Activated CD4-positive, alpha-beta memory T cell treated with anti-CD3 and anti-CD28 coated beads for 36 hours (primary cell): ENCODE measurements around the gene HPCAL1. TPM values are rescaled to one million over a fixed set of nuclear protein-coding genes. Genes with fewer than 3 reads are reported as not detected.

Experiments used
- CTCF ChIA-PET: fragments of 350-600 bp; sonication (Branson Sonifier 250); formaldehyde crosslinking; loops from one replicate; lab custom pipeline; 2021; ENCODE audit warnings: antibody characterized with exemption, inconsistent platforms; lab: Charles Lee
- POLR2A ChIA-PET: fragments of 350-600 bp; sonication (Branson Sonifier 250); formaldehyde crosslinking; loops from one replicate; lab custom pipeline; 2021; ENCODE audit warnings: antibody characterized with exemption; lab: Charles Lee
- DNase-seq: peaks from one replicate; pipeline ENCODE4 v3.0.0-alpha.2; 2020
- H3K27ac Mint-ChIP-seq: one replicate; pipeline ENCODE4 v1.8.0; 2021; ENCODE audit warnings: mixed read lengths
- H3K27me3 Mint-ChIP-seq: one replicate; pipeline ENCODE4 v1.8.0; 2021; ENCODE audit warnings: mixed read lengths
- H3K36me3 Mint-ChIP-seq: one replicate; pipeline ENCODE4 v1.8.0; 2021; ENCODE audit warnings: mixed read lengths
- H3K4me1 Mint-ChIP-seq: one replicate; pipeline ENCODE4 v1.8.0; 2021; ENCODE audit warnings: low read depth, mixed read lengths
- H3K4me3 Mint-ChIP-seq: one replicate; pipeline ENCODE4 v1.8.0; 2021; ENCODE audit warnings: mild to moderate bottlenecking, mixed read lengths
- H3K9me3 Mint-ChIP-seq: one replicate; pipeline ENCODE4 v1.8.0; 2021; ENCODE audit warnings: mixed read lengths
- intact Hi-C: fragments of 100-400 bp; cut with micrococcal nuclease; formaldehyde crosslinking; loops from one replicate; pipeline ENCODE4 v1.15.1; 2023
- total RNA-seq, 2 experiments: library from RNA; stranded (reverse); gene quantifications; one replicate each; pipeline ENCODE4 v1.2.3, GENCODE V29; 2021

The HPCAL1 gene
- total RNA-seq, 2 experiments from 2014 or later, result 82.2 to 82.6 TPM

DNA sequence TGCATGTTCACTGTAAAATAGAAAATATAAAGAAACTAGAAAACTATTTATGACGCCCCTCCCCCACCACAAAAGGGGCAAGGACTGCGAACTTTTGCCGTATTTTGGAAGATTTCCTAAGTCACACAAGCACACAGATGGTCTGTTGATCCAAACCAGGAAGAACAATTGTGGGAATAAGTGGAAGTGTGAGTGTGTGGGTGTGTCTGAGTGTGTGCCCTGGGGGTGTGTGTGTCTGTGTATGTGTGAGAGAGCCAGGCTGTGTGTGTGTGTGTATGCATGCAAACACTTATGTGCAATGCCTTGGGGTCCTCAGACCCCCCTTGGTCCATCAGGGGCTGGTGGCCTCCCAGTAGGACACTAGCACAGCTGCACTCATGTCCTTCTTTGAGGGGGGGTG, 43.1 kb downstream of the HPCAL1 start:
- Mint-ChIP-seq H3K27ac (no peak overlapping the region), H3K27me3 (no peaks in the 10 kb centered on the region)

DNA sequence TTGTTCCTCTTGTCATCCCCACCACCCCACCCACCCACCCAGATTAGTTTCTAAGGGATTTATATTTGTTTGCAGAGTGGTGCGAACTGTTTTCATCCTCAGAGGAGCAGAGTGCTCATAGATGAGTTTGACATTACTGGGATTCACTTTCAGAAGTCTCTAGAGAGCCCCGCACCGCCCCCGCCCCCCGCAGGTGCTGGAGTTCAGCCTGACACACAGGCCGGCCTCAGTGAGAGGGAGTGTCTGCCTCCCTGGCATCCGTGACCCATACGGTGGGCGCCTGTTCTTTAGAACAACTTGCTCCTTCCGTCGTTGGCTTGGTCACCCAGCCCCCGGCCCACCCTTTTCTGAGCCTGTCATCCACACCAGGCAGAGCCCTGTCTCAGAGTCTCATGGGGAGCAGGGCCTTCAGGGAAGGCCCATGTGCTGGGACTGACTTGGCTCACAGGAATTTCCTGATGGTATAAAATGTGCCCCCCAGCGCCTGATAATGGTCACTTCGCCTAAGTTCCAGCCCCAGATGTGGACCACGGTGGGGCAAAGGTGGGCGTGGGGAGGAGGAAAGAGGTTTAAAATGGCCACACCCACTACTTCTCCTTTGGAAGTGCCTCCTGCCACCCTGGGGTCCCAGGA, 44.3 kb downstream of the HPCAL1 start:
- H3K27ac Mint-ChIP-seq, result no peak overlapping the region
- intact Hi-C loops, result no loop called here
- ChIA-PET POLR2A (no interaction called here), CTCF (interaction anchor here (0.9 kb wide), 1 partner anchor 62 kb away, joined by 4 read pairs; no protein-coding TSS in a partner anchor)
- no peaks in the 10 kb centered on the region for H3K9me3 Mint-ChIP-seq
- DNase-seq, result no peak
- no peaks in the 10 kb centered on the region for H3K27me3 Mint-ChIP-seq
- no peaks in the 10 kb centered on the region for H3K36me3 Mint-ChIP-seq
- H3K4me3 Mint-ChIP-seq, result no peak overlapping the region
- H3K4me1 Mint-ChIP-seq, result peaks cover 63% of the 10 kb centered on the region

More for the DNA sequence above, 43.1 kb downstream of the HPCAL1 start:
- no peaks in the 10 kb centered on the region for H3K9me3 Mint-ChIP-seq
- no peak overlapping the region for H3K4me3 Mint-ChIP-seq
- POLR2A ChIA-PET, result no interaction called here
- H3K4me1 Mint-ChIP-seq, result peaks cover 63% of the 10 kb centered on the region
- H3K36me3 Mint-ChIP-seq, result no peaks in the 10 kb centered on the region
- CTCF ChIA-PET, result no interaction called here
- no peak for DNase-seq
- intact Hi-C loops, result no loop called here

DNA sequence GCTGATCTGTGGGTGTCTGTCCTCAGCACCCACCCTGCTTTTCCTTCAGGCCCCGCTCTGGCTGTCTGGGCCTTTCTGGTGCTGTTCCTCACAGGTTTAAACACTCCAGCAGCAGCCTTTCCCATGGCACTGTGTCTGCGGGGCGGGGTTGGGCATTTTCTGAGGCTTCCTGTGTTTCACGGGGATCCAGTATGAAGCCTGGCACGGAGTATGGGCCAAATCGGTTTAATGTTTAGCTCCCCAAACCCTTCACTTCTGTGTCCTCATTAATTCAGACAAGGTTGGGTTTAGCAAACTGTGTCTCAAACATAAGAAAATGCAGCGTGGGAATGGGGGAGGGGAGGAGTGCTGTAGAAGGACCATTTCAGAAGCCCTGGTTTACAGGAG, 44.9 kb downstream of the HPCAL1 start:
- CTCF ChIA-PET, result interaction anchor here (0.9 kb wide), 1 partner anchor 61 kb away, joined by 4 read pairs; no protein-coding TSS in a partner anchor
- intact Hi-C loops, result no loop called here
- Mint-ChIP-seq H3K36me3 (no peaks in the 10 kb centered on the region), H3K27me3 (no peaks in the 10 kb centered on the region), H3K4me3 (no peak overlapping the region), H3K9me3 (no peaks in the 10 kb centered on the region), H3K4me1 (peaks cover 68% of the 10 kb centered on the region), H3K27ac (no peak overlapping the region)
- no peak for DNase-seq
- POLR2A ChIA-PET, result no interaction called here

DNA sequence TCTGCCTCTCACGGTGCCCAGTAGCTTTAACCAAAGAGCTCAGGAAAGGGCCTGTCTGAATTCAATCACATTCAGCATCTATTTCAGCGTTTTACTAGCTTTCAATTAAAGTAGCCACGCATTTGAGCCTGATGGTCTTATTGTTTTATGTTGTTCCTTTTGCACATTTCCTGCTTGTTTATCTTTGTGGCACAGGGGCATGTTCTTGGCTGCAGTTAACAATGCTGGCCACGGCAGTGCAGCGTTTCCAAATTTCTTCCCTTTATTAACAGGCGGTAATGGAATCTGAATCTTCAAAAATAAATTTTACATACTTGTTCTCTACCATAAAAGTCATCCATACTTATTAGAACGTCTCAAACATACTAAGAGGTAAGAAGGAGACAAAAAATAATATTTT, 46.2 kb downstream of the HPCAL1 start:
- CTCF ChIA-PET, result no interaction called here
- no peaks in the 10 kb centered on the region for H3K9me3 Mint-ChIP-seq
- H3K4me1 Mint-ChIP-seq, result peaks cover 57% of the 10 kb centered on the region

DNA sequence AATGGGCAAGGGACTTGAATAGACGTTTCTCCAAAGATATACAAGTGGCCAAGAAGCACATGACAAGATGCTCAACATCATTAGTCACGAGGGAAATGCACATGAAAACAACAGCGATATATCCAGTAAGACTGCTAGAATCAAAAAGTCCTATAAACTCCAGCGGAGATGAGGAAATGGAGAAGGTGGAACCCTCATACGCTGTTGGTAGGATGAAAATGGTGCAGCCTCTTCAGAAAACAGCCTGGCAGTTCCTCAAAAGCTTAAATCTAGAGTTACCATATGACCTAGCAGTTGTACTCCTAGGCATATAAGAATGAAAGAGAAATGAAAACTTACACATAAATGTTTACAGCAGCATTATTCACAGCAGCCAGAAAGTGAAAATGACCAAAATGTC, 48.1 kb downstream of the HPCAL1 start:
- H3K27ac Mint-ChIP-seq, result no peak overlapping the region
- peaks cover 2% of the 10 kb centered on the region for H3K36me3 Mint-ChIP-seq
- intact Hi-C loops, result no loop called here
- H3K27me3 Mint-ChIP-seq, result no peaks in the 10 kb centered on the region
- H3K4me1 Mint-ChIP-seq, result peaks cover 59% of the 10 kb centered on the region
- no peak overlapping the region for H3K4me3 Mint-ChIP-seq
- no peak for DNase-seq
- ChIA-PET POLR2A (no interaction called here), CTCF (interaction anchor here (0.7 kb wide), 1 partner anchor 85 kb away, joined by 3 read pairs; no protein-coding TSS in a partner anchor)
- no peaks in the 10 kb centered on the region for H3K9me3 Mint-ChIP-seq

More for the DNA sequence above, 46.2 kb downstream of the HPCAL1 start:
- Mint-ChIP-seq H3K27ac (no peak overlapping the region), H3K27me3 (no peaks in the 10 kb centered on the region), H3K36me3 (no peaks in the 10 kb centered on the region), H3K4me3 (no peak overlapping the region)
- intact Hi-C loops, result no loop called here
- POLR2A ChIA-PET, result interaction anchor here (0.5 kb wide), 1 partner anchor 68 kb away, joined by 4 read pairs; no protein-coding TSS in a partner anchor
- DNase-seq, result no peak

DNA sequence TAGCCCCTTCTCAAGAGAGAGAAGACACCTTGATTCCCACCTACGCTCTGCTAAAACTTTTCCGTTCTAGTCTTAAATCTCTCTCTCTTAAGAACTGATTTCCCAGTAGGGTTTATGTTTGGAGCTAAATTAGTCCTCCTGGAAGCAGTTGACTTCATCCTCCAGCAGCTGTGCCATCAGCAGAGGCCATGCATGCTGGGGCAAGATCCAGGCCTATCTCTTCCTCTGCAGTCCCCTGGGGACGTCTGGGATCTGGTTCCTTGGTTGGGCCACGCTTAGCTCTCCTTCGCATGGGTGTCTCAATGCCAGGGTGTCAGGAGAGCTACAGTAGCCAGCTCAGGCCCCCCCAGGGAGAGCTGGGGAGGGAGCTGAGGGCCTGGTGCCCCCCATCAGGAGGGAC, 49.7 kb downstream of the HPCAL1 start:
- CTCF ChIA-PET, result interaction anchor here (0.6 to 1.1 kb wide), 3 partner anchors 10 to 1186 kb away, joined by 3 to 4 read pairs (median 3); no protein-coding TSS in a partner anchor
- Mint-ChIP-seq H3K4me3 (no peak overlapping the region), H3K27ac (no peak overlapping the region), H3K36me3 (peaks cover 2% of the 10 kb centered on the region), H3K4me1 (peaks cover 55% of the 10 kb centered on the region), H3K9me3 (no peaks in the 10 kb centered on the region), H3K27me3 (no peaks in the 10 kb centered on the region)
- intact Hi-C loops, result no loop called here
- POLR2A ChIA-PET, result no interaction called here
- DNase-seq, result no peak

DNA sequence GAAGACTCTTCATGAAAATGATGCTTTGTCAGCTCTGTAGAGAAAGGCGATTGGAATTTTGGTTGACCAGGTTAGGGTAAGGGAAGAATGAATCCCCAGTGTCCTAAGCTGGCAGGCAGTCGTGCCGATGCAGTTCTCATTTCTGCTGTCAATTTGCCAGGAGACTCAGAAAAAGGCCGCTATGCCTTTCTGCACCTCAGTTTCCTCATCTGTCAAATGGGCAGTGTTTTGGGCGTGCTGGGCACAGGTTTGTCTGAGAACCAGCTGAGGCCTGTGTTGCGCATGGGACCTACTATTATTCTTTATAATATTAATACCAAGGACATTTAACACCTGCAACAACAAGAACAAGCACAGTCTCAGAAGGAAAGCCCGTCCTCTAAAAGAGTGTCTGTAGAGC, 50.3 kb downstream of the HPCAL1 start:
- no peak overlapping the region for H3K27ac Mint-ChIP-seq
- intact Hi-C loops, result no loop called here
- DNase-seq, result no peak
- H3K4me1 Mint-ChIP-seq, result peaks cover 50% of the 10 kb centered on the region
- POLR2A ChIA-PET, result no interaction called here
- no peaks in the 10 kb centered on the region for H3K27me3 Mint-ChIP-seq
- peaks cover 2% of the 10 kb centered on the region for H3K36me3 Mint-ChIP-seq
- CTCF ChIA-PET, result interaction anchor here (0.9 to 1.1 kb wide), 3 partner anchors 9 to 82 kb away, joined by 3 to 4 read pairs (median 4); no protein-coding TSS in a partner anchor
- no peaks in the 10 kb centered on the region for H3K9me3 Mint-ChIP-seq
- no peak overlapping the region for H3K4me3 Mint-ChIP-seq

DNA sequence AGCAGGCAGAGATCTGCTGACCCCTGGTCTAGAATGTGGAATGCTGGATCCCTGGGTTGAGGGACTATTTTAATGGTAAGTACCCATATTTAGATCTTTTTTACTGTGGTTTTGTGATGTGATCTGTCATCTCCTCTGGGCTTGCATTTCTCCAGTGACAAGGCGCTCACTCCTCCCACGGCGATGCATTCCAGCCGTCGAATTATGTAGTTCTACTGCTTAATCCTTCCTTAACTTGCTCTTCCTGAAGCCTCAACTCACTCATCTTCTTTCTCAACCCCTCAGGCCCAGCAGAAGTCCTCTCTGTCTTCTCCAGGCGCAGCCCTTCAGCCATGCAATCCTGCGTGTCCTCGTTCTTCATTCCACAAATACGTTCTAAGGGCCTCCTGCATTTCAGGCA, 51.2 kb downstream of the HPCAL1 start:
- POLR2A ChIA-PET, result interaction anchor here (1.0 kb wide), 1 partner anchor 22 kb away, joined by 3 read pairs; no protein-coding TSS in a partner anchor

DNA sequence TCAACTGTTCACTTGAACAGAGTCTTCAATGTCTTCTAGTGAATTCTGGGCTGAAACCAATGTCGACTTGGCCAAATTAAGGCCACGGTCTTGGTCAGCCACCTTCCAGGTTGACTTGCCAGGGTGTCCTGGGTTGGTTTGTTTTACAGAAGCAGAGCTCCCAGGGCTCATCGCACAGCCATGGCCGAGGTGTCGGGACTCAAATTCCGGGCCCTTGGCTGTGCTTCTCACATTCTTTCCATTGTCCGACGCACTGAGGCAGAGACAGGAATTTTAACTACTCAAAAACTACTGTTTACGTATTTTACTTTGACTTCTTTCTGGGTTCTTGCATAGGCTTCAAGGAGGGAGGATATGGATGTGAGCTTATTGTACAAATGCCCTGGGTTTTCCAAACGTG, 51.7 kb downstream of the HPCAL1 start:
- Mint-ChIP-seq H3K4me1 (peaks cover 44% of the 10 kb centered on the region), H3K9me3 (no peaks in the 10 kb centered on the region), H3K27me3 (no peaks in the 10 kb centered on the region)

More for the DNA sequence above, 51.2 kb downstream of the HPCAL1 start:
- intact Hi-C loops, result no loop called here
- Mint-ChIP-seq H3K4me1 (peaks cover 48% of the 10 kb centered on the region), H3K27me3 (no peaks in the 10 kb centered on the region), H3K27ac (peak overlapping the region; percentile 10), H3K36me3 (peaks cover 2% of the 10 kb centered on the region), H3K9me3 (no peaks in the 10 kb centered on the region), H3K4me3 (no peak overlapping the region)
- DNase-seq, result no peak
- CTCF ChIA-PET, result no interaction called here

DNA sequence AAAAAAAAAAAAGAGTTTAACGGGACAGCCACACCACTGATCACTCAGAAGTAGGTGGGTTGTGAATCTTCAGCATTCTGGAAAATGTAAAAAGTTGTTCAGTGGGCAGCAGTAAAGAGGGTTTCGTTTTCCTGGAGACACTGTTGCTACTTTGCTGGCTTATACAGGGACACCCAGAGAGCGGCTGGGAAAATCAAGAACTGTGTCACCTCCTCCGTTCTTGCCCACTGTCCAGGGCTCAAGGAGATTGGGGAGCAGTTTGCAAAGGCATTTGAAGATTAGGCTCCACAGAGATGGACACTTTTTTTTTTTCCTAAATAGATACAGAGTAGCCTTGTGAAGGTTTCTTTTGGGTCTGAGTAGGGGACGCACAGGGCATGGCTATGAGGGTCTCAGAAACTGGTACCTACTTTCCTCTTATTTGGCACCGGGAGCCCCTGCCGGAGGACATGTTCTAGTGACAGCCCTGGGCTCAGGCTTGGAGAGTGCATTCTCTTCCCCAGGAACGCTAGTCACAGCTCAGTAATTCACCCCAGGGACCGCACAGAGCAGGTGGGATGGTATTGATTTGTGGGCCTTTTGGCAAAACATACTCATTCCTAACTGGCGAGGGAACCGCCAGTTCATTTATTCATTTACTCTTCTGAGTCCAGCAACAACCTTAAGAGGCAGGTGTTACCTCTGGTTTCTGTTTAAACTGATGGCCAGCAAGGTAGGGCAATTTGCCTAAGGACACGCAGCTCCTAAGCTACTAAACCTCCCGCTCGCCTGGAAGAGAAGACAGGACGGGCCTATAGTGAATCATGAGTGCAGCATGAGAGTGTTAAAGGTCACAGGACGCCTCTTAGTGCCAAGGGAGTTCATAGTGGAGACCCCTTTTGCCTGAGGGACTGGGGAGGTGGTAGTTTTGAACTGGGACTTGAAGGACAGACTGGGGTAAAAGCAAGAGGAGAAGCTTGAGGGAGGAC, 53.1 kb downstream of the HPCAL1 start:
- H3K9me3 Mint-ChIP-seq, result no peaks in the 10 kb centered on the region
- POLR2A ChIA-PET, result no interaction called here
- intact Hi-C loops, result no loop called here
- CTCF ChIA-PET, result no interaction called here
- peaks cover 42% of the 10 kb centered on the region for H3K4me1 Mint-ChIP-seq
- no peak overlapping the region for H3K4me3 Mint-ChIP-seq
- DNase-seq, result no peak
- H3K36me3 Mint-ChIP-seq, result peaks cover 2% of the 10 kb centered on the region
- H3K27me3 Mint-ChIP-seq, result no peaks in the 10 kb centered on the region
- H3K27ac Mint-ChIP-seq, result peak overlapping the region; percentile 38

More for the DNA sequence above, 51.7 kb downstream of the HPCAL1 start:
- intact Hi-C loops, result no loop called here
- ChIA-PET POLR2A (interaction anchor here (1.0 kb wide), 1 partner anchor 22 kb away, joined by 3 read pairs; no protein-coding TSS in a partner anchor), CTCF (no interaction called here)
- peaks cover 2% of the 10 kb centered on the region for H3K36me3 Mint-ChIP-seq
- no peak for DNase-seq
- H3K27ac Mint-ChIP-seq, result no peak overlapping the region
- no peak overlapping the region for H3K4me3 Mint-ChIP-seq

DNA sequence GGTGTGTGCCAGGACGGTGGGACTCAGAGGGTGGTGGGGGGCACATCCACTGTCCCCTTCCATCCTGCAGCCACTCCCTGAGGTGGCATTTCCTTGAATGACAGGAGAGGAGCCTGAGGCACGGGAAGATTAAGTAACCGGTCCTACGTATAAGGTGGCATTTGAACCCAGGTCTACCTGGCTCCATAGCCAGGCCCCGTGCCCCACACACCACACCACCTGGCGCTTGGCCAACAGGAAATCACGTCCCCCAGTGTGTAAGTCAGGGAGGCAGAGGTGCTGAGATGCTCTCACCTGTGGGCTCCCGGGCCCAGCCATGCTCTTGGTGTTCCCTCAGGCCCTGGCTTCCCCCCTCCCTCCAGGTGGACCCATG, 53.7 kb downstream of the HPCAL1 start:
- CTCF ChIA-PET, result no interaction called here
- Mint-ChIP-seq H3K4me3 (no peak overlapping the region), H3K36me3 (peaks cover 2% of the 10 kb centered on the region), H3K27me3 (no peaks in the 10 kb centered on the region), H3K9me3 (no peaks in the 10 kb centered on the region), H3K27ac (peak overlapping the region; percentile 38), H3K4me1 (peaks cover 42% of the 10 kb centered on the region)
- no peak for DNase-seq
- POLR2A ChIA-PET, result no interaction called here
- intact Hi-C loops, result no loop called here
